ENCODE data around the gene ARSB. TPM values are rescaled to one million over a fixed set of nuclear protein-coding genes. Genes with fewer than 3 reads are reported as not detected.

ARSB gene
- polyA plus RNA-seq, 1 of the 3 experiments (the other 2 are of a cell fraction), result 12.5 TPM

DNA sequence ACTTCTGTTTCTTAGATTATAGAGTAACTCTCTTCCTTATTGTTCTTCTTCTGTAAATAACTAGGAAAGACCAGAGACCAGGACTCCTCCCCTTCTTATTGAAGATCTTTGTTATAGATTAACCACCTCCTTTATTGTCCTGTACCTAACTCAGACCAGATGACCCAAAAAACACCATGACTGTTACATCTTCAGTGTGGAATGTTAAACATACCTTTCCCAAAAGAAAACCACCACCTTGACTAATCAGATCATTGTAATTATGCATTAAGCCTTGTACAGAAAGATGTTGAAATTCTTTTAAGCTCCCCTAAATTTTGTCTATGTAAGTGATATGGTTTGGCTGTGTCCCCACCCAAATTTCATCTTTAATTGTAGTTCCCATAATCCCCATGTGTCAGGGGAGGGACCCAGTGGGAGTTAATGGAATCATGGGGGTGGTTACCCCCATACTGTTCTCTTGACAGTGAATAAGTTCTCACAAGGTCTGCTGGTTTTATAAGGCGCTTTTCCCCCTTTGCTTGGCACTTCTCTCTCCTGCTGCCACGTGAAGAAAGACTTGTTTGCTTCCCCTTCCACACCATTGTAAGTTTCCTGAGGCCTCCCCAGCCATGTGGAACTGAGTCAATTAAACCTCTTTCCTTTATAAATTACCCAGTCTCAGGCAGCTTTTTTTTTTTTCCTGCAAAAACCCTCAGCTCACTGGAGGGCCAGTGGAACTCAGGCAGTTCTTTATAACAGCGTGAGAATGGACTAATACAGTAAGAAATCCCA is 26.3 kb downstream of the ARSB start:
- Histone ChIP-seq H4K20me1 (ENCODE audit: insufficient read depth) (no peaks in the 10 kb centered on the region), H3K9ac (no peak overlapping the region), H3K4me2 (no peak overlapping the region), H3K9me3 (no peaks in the 10 kb centered on the region), H3K79me2 (ENCODE audit: insufficient read depth) (no peaks in the 10 kb centered on the region), H3K27ac (ENCODE audit: low read depth in 2 of 2, low read length in 1 of 2) (no peak overlapping the region), H3K4me3 (ENCODE audit: low read depth in 2 of 2, low read length in 1 of 2) (no peak overlapping the region), H3K27me3 (ENCODE audit: insufficient read depth) (no peaks in the 10 kb centered on the region), H3K9me2 (no peaks in the 10 kb centered on the region), H3K36me3 (replicated peaks in 1 of 2; ENCODE audit: control insufficient read depth in 1 of 2, insufficient read depth in 2 of 2, low read length in 1 of 2) (peaks cover under 1 to 3% of the 10 kb centered on the region in 2 experiments), H3F3A (replicated peaks; ENCODE audit: insufficient read depth) (no peaks in the 10 kb centered on the region), H2AFZ (ENCODE audit: low read depth) (no peak overlapping the region), H3K4me1 (ENCODE audit: control insufficient read depth in 1 of 2, insufficient read depth in 2 of 2, low read depth in 1 of 2, low read length in 1 of 2) (peaks cover 0 to 4% of the 10 kb centered on the region in 2 experiments; a peak in 1 of 4 replicates)
- no peak for TF ChIP-seq RAD21 (IDR thresholded peaks at IDR 0.05; ENCODE audit: low read length)
- no peak for TF ChIP-seq SIN3A (IDR thresholded peaks at IDR 0.05; ENCODE audit: borderline replicate concordance, low read depth, low read length)
- no peak for TF ChIP-seq JUND (IDR thresholded peaks at IDR 0.05)
- no peak for TF ChIP-seq FOXJ3 (CRISPR knock-in tag; IDR thresholded peaks at IDR 0.05)
- no peak for TF ChIP-seq TAF1 (IDR thresholded peaks at IDR 0.05; ENCODE audit: borderline replicate concordance, low read depth, low read length)
- TF ChIP-seq TCF12 (IDR thresholded peaks at IDR 0.05), result no peak
- TF ChIP-seq, protein P1, sequence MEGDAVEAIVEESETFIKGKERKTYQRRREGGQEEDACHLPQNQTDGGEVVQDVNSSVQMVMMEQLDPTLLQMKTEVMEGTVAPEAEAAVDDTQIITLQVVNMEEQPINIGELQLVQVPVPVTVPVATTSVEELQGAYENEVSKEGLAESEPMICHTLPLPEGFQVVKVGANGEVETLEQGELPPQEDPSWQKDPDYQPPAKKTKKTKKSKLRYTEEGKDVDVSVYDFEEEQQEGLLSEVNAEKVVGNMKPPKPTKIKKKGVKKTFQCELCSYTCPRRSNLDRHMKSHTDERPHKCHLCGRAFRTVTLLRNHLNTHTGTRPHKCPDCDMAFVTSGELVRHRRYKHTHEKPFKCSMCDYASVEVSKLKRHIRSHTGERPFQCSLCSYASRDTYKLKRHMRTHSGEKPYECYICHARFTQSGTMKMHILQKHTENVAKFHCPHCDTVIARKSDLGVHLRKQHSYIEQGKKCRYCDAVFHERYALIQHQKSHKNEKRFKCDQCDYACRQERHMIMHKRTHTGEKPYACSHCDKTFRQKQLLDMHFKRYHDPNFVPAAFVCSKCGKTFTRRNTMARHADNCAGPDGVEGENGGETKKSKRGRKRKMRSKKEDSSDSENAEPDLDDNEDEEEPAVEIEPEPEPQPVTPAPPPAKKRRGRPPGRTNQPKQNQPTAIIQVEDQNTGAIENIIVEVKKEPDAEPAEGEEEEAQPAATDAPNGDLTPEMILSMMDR (IDR thresholded peaks at IDR 0.05), result no peak
- TF ChIP-seq EZH2phosphoT487 (IDR thresholded peaks at IDR 0.05; ENCODE audit: borderline replicate concordance, low read depth), result no peak
- TF ChIP-seq FOXM1 (IDR thresholded peaks at IDR 0.05; ENCODE audit: low read depth), result no peak
- no peak for TF ChIP-seq ELF1 (IDR thresholded peaks at IDR 0.05)
- ChIA-PET CTCF (interaction anchor here (0.6 to 1.3 kb wide), 4 partner anchors 35 to 662 kb away, joined by 3 to 4 read pairs (median 3); no protein-coding TSS in a partner anchor), POLR2A (no interaction called here)
- DNase-seq, result no peak
- 93% methylated on average over 3 of the region's 3 CpGs for WGBS (ENCODE audit: low lambda C conversion rate)

DNA sequence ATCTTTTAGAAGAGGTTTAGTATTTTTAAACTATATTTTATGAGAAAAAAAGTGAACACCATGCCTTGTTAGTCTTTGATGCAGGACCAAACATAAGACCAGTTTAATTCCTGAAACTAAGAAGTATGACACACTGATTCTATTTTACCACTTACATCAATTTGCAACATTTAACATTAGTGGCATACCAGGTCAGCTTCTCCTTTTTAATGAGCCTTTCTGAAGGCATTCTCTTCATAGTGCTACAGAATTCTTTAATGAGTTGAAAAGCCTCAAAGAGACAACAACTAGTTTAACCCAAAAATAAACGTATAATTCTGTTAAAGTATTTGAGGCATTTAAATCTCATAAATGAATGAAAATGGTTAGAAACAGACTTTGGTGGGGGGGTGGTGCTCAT is 28.2 kb downstream of the ARSB start:
- WGBS (ENCODE audit: low lambda C conversion rate), result 89% methylated on average over 1 of the region's 1 CpG
- no peak for DNase-seq
- H3K9ac ChIP-seq, result no peak overlapping the region
- H4K20me1 ChIP-seq (ENCODE audit: insufficient read depth), result no peaks in the 10 kb centered on the region
- H3K9me3 ChIP-seq, result no peaks in the 10 kb centered on the region
- H3K4me3 ChIP-seq (ENCODE audit: low read depth in 2 of 2, low read length in 1 of 2), result no peak overlapping the region
- no peaks in the 10 kb centered on the region for H3K79me2 ChIP-seq (ENCODE audit: insufficient read depth)
- POLR2A ChIA-PET, result no interaction called here
- peaks cover 0 to 6% of the 10 kb centered on the region in 2 experiments; a peak in 1 of 4 replicates for H3K4me1 ChIP-seq (ENCODE audit: control insufficient read depth in 1 of 2, insufficient read depth in 2 of 2, low read depth in 1 of 2, low read length in 1 of 2)
- H3K27me3 ChIP-seq (ENCODE audit: insufficient read depth), result no peaks in the 10 kb centered on the region
- H3F3A ChIP-seq (replicated peaks; ENCODE audit: insufficient read depth), result no peaks in the 10 kb centered on the region
- no peak overlapping the region for H3K27ac ChIP-seq (ENCODE audit: low read depth in 2 of 2, low read length in 1 of 2)
- no peaks in the 10 kb centered on the region for H3K9me2 ChIP-seq
- TF ChIP-seq TCF12 (IDR thresholded peaks at IDR 0.05), result no peak
- TF ChIP-seq, protein P2, sequence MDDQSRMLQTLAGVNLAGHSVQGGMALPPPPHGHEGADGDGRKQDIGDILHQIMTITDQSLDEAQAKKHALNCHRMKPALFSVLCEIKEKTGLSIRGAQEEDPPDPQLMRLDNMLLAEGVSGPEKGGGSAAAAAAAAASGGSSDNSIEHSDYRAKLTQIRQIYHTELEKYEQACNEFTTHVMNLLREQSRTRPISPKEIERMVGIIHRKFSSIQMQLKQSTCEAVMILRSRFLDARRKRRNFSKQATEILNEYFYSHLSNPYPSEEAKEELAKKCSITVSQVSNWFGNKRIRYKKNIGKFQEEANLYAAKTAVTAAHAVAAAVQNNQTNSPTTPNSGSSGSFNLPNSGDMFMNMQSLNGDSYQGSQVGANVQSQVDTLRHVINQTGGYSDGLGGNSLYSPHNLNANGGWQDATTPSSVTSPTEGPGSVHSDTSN (IDR thresholded peaks at IDR 0.05), result no peak
- no peak for TF ChIP-seq RCOR1 (IDR thresholded peaks at IDR 0.05; ENCODE audit: low read length)
- no peak for TF ChIP-seq GATA2 (CRISPR knock-in tag; IDR thresholded peaks at IDR 0.05)
- no peak overlapping the region for H2AFZ ChIP-seq (ENCODE audit: low read depth)
- no peaks in the 10 kb centered on the region for H3K36me3 ChIP-seq (replicated peaks in 1 of 2; ENCODE audit: control insufficient read depth in 1 of 2, insufficient read depth in 2 of 2, low read length in 1 of 2)
- CTCF ChIA-PET, result no interaction called here
- H3K4me2 ChIP-seq, result no peak overlapping the region

Measured in SK-N-SH (cell line).